Measurements from ENCODE around the gene EIF3M. TPM values are rescaled to one million over a fixed set of nuclear protein-coding genes. Genes with fewer than 3 reads are reported as not detected.
"Not testable (repeated sequence)": the region's sequence is repeated elsewhere in the genome, so short reads cannot be mapped to it uniquely, and the experiment has no call there.

EIF3M gene
- total and polyA plus RNA-seq, 7 donors = 215 to 585 (median 337) TPM

DNA sequence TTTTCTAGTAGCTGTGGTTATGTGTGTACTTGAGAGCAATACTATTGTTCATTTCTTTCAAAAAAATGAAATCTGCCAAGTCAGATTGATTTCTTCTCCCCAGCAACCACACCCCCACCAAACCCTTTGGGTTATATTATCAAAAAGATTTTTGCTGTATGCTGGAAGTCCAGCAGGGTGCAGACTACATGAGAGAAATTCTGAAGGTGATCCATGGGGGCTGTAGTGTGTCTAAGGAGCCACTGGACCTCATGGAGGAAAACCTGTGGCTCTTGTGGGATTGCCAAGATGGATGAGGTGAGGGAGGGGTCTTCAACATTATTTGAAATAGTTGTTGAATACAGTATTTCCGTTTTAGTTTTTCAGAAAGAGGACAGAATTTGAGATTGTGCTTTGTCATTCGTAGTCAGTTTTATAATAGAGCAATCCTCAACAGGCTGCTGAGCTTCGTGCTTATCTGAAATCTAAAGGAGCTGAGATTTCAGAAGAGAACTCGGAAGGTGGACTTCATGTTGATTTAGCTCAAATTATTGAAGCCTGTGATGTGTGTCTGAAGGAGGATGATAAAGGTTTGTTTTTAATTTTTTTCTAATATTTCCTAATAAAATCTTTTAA is 3.1 kb downstream of the EIF3M start:
- Histone ChIP-seq H3K27me3 (no peaks in the 10 kb centered on the region), H3K4me3 (no peak overlapping the region), H3K27ac (no peak overlapping the region), H3K4me1 (peaks cover 0 to 30% (median 23%) of the 10 kb centered on the region in 4 donors), H3K36me3 (peaks cover 0 to 32% (median 26%) of the 10 kb centered on the region in 4 donors), H3K9me3 (no peaks in the 10 kb centered on the region)
- DNase-seq = no peak
- no peak for TF ChIP-seq EP300 (IDR thresholded peaks at IDR 0.05)
- TF ChIP-seq, protein P1, sequence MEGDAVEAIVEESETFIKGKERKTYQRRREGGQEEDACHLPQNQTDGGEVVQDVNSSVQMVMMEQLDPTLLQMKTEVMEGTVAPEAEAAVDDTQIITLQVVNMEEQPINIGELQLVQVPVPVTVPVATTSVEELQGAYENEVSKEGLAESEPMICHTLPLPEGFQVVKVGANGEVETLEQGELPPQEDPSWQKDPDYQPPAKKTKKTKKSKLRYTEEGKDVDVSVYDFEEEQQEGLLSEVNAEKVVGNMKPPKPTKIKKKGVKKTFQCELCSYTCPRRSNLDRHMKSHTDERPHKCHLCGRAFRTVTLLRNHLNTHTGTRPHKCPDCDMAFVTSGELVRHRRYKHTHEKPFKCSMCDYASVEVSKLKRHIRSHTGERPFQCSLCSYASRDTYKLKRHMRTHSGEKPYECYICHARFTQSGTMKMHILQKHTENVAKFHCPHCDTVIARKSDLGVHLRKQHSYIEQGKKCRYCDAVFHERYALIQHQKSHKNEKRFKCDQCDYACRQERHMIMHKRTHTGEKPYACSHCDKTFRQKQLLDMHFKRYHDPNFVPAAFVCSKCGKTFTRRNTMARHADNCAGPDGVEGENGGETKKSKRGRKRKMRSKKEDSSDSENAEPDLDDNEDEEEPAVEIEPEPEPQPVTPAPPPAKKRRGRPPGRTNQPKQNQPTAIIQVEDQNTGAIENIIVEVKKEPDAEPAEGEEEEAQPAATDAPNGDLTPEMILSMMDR (IDR thresholded peaks at IDR 0.05) = no peak
- no peak for TF ChIP-seq POLR2A (IDR thresholded peaks at IDR 0.05)
- no peak for TF ChIP-seq POLR2AphosphoS5 (IDR thresholded peaks at IDR 0.05)
- intact Hi-C loops (cut with DNase I) = loop anchor here (10.0 kb wide), 1 partner anchor 478 kb away; no protein-coding TSS in a partner anchor
- 77 to 78% methylated on average over 4 of the region's 4 CpGs for WGBS, 2 donors

DNA sequence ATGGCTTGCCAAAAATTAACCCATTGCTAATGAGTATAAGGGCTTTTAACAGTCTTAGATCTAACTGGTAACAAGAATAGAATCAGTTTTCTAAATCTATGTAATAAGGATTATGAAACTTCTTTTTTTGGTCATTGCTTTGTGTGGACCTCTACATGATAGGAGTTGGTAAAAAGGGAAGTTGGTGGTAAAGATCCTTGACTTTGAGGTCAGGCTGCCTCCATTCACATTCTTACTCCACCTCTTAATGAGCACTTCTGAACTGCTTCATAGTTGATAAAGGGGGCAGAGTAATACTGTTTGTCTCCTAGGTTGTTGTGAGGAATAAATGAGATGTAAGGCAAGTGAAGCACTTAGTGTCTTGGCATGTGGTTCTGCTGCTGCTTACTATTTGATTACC is 10.6 kb downstream of the EIF3M start:
- TF ChIP-seq POLR2A (IDR thresholded peaks at IDR 0.05) (no peak), EP300 (IDR thresholded peaks at IDR 0.05) (no peak), POLR2AphosphoS5 (IDR thresholded peaks at IDR 0.05) (no peak)
- TF ChIP-seq, protein P1 (IDR thresholded peaks at IDR 0.05) = no peak
- no peaks in the 10 kb centered on the region for H3K9me3 ChIP-seq
- no peaks in the 10 kb centered on the region for H3K4me1 ChIP-seq
- intact Hi-C loops (cut with DNase I) = no loop called here
- no peak overlapping the region for H3K4me3 ChIP-seq
- H3K36me3 ChIP-seq = peaks cover 12 to 100% (median 57%) of the 10 kb centered on the region in 4 donors
- no peak overlapping the region for H3K27ac ChIP-seq
- H3K27me3 ChIP-seq = no peaks in the 10 kb centered on the region
- no peak for DNase-seq

DNA sequence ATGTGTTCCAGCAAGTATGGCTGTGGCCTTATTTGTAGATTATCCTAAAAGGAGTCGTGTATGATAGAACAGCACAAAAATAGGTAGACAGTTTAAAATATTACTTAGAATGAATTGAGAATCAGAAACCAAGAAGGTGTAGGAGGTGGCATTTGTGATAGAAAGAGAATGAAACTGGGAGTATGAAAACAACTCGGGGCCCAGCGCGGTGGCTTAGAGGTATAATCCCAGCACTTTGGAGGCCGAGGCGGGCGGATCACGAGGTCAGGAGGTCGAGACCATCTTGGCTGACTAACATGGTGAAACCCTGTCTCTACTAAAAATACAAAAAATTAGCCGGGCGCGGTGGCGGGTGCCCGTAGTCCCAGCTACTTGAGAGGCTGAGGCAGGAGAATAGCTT is 12.5 kb downstream of the EIF3M start:
- H3K27ac ChIP-seq; H3K4me3 ChIP-seq; H3K27me3 ChIP-seq; H3K9me3 ChIP-seq; H3K4me1 ChIP-seq; intact Hi-C loops (cut with DNase I); DNase-seq: not testable (repeated sequence)
- WGBS, 2 donors = 91 to 92% methylated on average over 14 of the region's 14 CpGs
- H3K36me3 ChIP-seq = peaks cover 15 to 98% (median 44%) of the 10 kb centered on the region in 4 donors

DNA sequence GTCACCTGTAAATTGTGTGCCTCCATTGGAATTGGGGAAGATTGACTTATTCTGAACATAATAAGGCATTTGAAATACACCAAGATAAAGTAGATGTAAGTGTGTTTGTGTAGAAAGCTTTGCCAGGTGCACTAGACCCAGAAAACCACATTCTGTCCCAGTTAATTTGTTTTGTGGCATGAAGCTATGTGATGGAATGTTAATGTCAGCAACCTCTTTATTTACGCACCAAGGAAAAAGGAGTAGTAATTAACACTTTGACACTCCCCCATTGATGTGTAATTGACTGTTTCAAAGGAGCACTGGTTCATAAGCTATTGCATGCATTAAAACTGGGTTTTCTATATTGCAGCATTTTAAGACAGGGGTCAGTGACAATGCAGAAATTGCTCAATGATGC is 14.3 kb downstream of the EIF3M start:
- no peak for DNase-seq

DNA sequence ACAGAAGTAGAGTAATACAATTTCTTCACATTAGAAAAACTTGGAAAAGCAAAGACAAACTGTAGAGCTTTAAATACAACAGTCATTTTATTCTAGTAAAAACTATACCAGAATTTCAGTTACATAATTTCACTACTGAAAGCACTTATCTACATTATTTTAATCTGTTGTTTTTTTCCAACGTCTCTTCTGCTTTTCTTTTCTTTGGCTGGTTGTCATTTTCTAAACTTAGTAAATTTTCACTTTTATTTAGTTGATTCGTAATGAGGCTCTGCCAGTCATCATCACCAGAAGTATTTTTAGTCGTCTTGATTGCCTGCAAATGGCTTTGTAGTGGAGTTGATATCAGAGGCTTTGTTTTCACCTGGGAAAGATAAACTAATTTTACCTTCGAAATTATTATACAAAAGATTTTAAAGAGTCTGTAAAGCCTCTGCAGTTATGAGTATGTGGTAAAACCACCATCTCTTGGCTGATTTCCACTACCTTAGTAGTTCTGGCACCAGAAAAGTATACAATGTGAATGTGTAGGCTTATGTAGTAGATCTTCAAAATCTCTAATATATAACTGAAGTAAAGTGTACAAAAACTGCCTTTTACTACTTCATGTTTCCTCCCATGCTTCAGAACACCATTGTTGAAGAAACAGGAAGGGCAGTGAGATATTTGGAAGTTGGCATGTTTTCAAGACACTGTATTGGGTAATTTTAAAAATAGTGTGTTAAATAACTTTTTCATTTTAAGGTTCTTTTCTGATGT is 19.2 kb downstream of the EIF3M start:
- intact Hi-C loops (cut with DNase I) = no loop called here
- Histone ChIP-seq H3K4me3 (no peak overlapping the region), H3K27ac (no peak overlapping the region), H3K9me3 (no peaks in the 10 kb centered on the region), H3K4me1 (peaks cover 0 to 12% (median 8%) of the 10 kb centered on the region in 4 donors), H3K36me3 (peaks cover 0 to 79% (median 18%) of the 10 kb centered on the region in 4 donors), H3K27me3 (no peaks in the 10 kb centered on the region)
- TF ChIP-seq, protein P1 (IDR thresholded peaks at IDR 0.05) = no peak
- no peak for TF ChIP-seq POLR2AphosphoS5 (IDR thresholded peaks at IDR 0.05)
- no peak for TF ChIP-seq POLR2A (IDR thresholded peaks at IDR 0.05)
- TF ChIP-seq EP300 (IDR thresholded peaks at IDR 0.05) = no peak
- no peak for DNase-seq
- WGBS, 2 donors = 71 to 73% methylated on average over 4 of the region's 4 CpGs

More for the DNA sequence above, 14.3 kb downstream of the EIF3M start:
- H3K27ac ChIP-seq = no peak overlapping the region
- H3K36me3 ChIP-seq = peaks cover 19 to 97% (median 30%) of the 10 kb centered on the region in 4 donors
- intact Hi-C loops (cut with DNase I) = no loop called here
- H3K9me3 ChIP-seq = no peaks in the 10 kb centered on the region
- peaks cover 0 to 9% (median 4%) of the 10 kb centered on the region in 4 donors for H3K4me1 ChIP-seq
- no peak overlapping the region for H3K4me3 ChIP-seq
- WGBS, 2 donors = 86% methylated on average over 1 of the region's 1 CpG
- TF ChIP-seq POLR2A (IDR thresholded peaks at IDR 0.05) (no peak), POLR2AphosphoS5 (IDR thresholded peaks at IDR 0.05) (no peak), EP300 (IDR thresholded peaks at IDR 0.05) (no peak)
- TF ChIP-seq, protein P1 (IDR thresholded peaks at IDR 0.05) = no peak
- no peaks in the 10 kb centered on the region for H3K27me3 ChIP-seq
